ENCODE results near the gene NDST3. TPM values are rescaled to one million over a fixed set of nuclear protein-coding genes. Genes with fewer than 3 reads are reported as not detected.

NDST3 gene
- total RNA-seq, 4 donors from 2014 or later: under 0.01 TPM; not detected in 3

DNA sequence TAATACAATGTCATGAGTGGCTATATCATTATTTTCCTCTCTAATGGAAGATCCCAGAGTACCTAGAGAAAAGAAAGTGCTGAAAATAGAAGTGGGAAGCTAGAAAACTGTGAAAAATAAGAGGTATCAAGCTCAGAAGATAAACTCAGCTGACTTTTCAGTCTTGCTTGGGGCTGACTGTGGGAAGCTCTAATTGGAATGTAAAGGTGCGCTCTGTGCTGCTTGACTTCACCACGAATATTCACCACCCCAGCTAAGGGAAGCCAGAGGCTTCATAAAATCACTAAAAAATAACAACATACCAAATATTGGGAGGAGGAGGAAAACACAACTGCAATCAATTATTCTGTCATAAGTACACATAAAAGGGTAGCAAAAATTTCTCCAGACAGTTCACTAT, 25.1 kb downstream of the NDST3 start:
- 85% methylated on average over 2 of the region's 2 CpGs for WGBS
- Histone ChIP-seq H3K4me1 (no peaks in the 10 kb centered on the region), H3K27ac (replicated peaks in 1 of 4) (no peak overlapping the region), H3K27me3 (no peaks in the 10 kb centered on the region), H3K36me3 (no peaks in the 10 kb centered on the region), H3K9me3 (no peaks in the 10 kb centered on the region), H3K4me3 (no peak overlapping the region)
- DNase-seq (ENCODE audit: extremely low spot score): no peak
- TF ChIP-seq EP300 (IDR thresholded peaks at IDR 0.05): no peak
- TF ChIP-seq, protein P1, sequence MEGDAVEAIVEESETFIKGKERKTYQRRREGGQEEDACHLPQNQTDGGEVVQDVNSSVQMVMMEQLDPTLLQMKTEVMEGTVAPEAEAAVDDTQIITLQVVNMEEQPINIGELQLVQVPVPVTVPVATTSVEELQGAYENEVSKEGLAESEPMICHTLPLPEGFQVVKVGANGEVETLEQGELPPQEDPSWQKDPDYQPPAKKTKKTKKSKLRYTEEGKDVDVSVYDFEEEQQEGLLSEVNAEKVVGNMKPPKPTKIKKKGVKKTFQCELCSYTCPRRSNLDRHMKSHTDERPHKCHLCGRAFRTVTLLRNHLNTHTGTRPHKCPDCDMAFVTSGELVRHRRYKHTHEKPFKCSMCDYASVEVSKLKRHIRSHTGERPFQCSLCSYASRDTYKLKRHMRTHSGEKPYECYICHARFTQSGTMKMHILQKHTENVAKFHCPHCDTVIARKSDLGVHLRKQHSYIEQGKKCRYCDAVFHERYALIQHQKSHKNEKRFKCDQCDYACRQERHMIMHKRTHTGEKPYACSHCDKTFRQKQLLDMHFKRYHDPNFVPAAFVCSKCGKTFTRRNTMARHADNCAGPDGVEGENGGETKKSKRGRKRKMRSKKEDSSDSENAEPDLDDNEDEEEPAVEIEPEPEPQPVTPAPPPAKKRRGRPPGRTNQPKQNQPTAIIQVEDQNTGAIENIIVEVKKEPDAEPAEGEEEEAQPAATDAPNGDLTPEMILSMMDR (IDR thresholded peaks at IDR 0.05): no peak
- TF ChIP-seq POLR2A (IDR thresholded peaks at IDR 0.05; ENCODE audit: low read depth): no peak
- TF ChIP-seq POLR2AphosphoS5 (IDR thresholded peaks at IDR 0.05): no peak
- intact Hi-C loops (cut with DNase I): no loop called here

DNA sequence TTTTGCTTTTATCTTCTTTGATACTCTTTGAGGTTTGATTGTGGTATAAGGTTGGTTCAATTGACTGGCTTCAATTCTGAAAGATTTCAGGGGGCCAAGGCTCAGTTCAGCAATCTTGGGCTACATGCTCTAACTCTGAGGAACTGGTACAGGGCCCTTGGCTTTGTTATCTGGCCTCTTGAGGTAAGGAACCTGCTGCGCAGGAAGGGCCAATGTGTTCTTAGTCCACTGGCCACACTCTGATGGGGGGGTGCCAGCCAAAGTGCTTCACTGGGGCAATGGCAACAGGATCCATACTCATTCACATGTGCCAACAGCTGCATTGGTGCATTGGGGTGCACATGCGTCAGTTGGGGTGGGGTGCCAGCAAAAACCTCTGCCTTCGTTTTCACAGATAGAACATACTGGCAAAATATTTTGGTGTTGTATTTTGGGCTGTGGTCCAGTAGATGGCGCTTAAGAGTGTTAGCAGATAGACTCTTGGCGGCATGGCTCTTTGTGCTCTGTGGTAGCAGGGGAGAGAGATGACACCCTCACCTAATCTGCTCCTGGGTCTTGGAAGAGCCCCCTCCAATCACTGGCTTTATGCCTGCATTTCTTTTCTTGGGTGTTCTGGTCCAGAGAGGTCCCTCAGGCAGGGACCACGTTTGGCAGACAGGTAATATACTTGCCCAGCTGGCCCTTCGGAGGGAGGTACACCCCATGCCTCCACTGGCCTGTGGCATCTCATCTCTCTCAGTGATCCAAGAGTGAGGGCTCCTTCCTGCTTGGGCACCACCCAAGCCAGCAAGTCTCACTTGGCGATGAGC, 42.9 kb downstream of the NDST3 start:
- TF ChIP-seq POLR2AphosphoS5 (IDR thresholded peaks at IDR 0.05) (no peak), POLR2A (IDR thresholded peaks at IDR 0.05; ENCODE audit: low read depth) (no peak), EP300 (IDR thresholded peaks at IDR 0.05) (no peak)
- TF ChIP-seq, protein P1 (IDR thresholded peaks at IDR 0.05): no peak
- no peak for DNase-seq (ENCODE audit: extremely low spot score)
- intact Hi-C loops (cut with DNase I): no loop called here
- Histone ChIP-seq H3K4me1 (no peaks in the 10 kb centered on the region), H3K36me3 (no peaks in the 10 kb centered on the region), H3K27ac (replicated peaks in 1 of 4) (no peak overlapping the region), H3K9me3 (peaks cover 0 to 11% (median 2%) of the 10 kb centered on the region in 4 donors), H3K27me3 (no peaks in the 10 kb centered on the region), H3K4me3 (no peak overlapping the region)
- 78% methylated on average over 4 of the region's 8 CpGs for WGBS

DNA sequence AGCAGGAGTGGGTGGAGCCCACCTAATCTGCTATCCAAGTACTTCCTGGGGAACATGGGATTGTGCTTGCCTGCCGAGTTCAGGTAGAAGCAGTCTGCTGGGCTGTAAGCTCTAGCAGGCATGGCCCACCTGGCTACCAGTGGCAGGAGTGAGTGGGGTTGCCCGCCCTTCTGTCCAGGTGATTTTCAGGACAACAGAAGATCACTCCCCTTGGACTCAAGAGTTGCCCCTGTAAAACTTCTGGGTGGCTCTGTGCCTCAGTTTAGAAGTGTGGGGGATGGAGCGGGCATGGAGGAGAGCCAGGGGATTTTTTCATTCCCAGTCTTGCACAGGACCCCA, 43.5 kb downstream of the NDST3 start:
- Histone ChIP-seq H3K36me3 (no peaks in the 10 kb centered on the region), H3K27ac (replicated peaks in 1 of 4) (no peak overlapping the region), H3K4me1 (no peaks in the 10 kb centered on the region), H3K27me3 (no peaks in the 10 kb centered on the region), H3K4me3 (no peak overlapping the region), H3K9me3 (peaks cover 0 to 11% (median 2%) of the 10 kb centered on the region in 4 donors)
- intact Hi-C loops (cut with DNase I): no loop called here
- DNase-seq (ENCODE audit: extremely low spot score): no peak
- TF ChIP-seq, protein P1 (IDR thresholded peaks at IDR 0.05): no peak
- TF ChIP-seq EP300 (IDR thresholded peaks at IDR 0.05): no peak
- no peak for TF ChIP-seq POLR2A (IDR thresholded peaks at IDR 0.05; ENCODE audit: low read depth)
- TF ChIP-seq POLR2AphosphoS5 (IDR thresholded peaks at IDR 0.05): no peak
- WGBS: 94% methylated on average over 3 of the region's 3 CpGs

DNA sequence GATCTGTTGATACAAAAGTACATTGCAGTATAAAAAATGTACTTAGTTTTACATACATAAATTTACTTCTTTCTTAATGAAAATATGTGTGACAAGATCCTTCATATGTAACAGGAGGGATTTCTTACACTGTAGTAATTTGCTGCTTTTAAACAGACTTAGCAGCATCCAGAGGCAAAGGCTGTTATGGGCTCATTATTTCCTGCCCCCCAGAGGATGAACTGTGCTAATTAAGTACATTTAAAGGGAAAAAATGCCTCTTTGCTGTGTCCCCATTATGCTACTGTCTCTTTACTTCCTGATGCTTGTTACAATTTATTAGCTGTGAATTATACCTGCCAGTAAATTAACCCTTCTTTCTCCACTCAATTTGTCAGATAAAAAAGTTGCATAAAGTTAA, 47.1 kb downstream of the NDST3 start:
- H3K27me3 ChIP-seq: no peaks in the 10 kb centered on the region
- TF ChIP-seq, protein P1 (IDR thresholded peaks at IDR 0.05): no peak
- TF ChIP-seq EP300 (IDR thresholded peaks at IDR 0.05) (no peak), POLR2AphosphoS5 (IDR thresholded peaks at IDR 0.05) (no peak), POLR2A (IDR thresholded peaks at IDR 0.05; ENCODE audit: low read depth) (no peak)
- no peak overlapping the region for H3K27ac ChIP-seq (replicated peaks in 1 of 4)
- no peak for DNase-seq (ENCODE audit: extremely low spot score)
- H3K36me3 ChIP-seq: no peaks in the 10 kb centered on the region
- no peak overlapping the region for H3K4me3 ChIP-seq
- H3K9me3 ChIP-seq: peaks cover 0 to 11% (median 0%) of the 10 kb centered on the region in 4 donors
- intact Hi-C loops (cut with DNase I): no loop called here
- no peaks in the 10 kb centered on the region for H3K4me1 ChIP-seq

DNA sequence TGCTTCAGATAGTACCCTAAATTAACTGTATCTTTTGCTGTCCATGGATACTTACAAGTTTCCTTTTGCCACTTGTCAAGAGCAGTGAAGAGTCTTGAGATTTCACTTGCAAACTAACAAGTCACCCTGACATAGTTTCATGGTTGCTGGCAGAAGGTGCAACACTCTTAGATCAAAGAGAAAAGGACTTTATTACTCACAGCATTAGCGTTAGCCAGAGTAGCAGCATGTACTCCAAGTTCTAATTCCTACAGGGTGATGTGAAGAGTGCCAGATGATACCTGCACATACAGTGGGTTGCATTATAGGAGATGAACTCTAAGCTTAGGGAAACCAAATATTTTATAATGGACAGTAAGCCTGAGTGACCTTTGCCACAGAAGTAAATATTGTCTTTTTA, 47.9 kb downstream of the NDST3 start:
- H3K36me3 ChIP-seq: no peaks in the 10 kb centered on the region
- no peak overlapping the region for H3K4me3 ChIP-seq
- intact Hi-C loops (cut with DNase I): no loop called here
- no peak for DNase-seq (ENCODE audit: extremely low spot score)
- H3K27ac ChIP-seq (replicated peaks in 1 of 4): no peak overlapping the region
- H3K4me1 ChIP-seq: no peaks in the 10 kb centered on the region
- peaks cover 0 to 5% (median 0%) of the 10 kb centered on the region in 4 donors for H3K9me3 ChIP-seq
- H3K27me3 ChIP-seq: no peaks in the 10 kb centered on the region
- WGBS: 77% methylated on average over 1 of the region's 1 CpG
- no peak for TF ChIP-seq POLR2A (IDR thresholded peaks at IDR 0.05; ENCODE audit: low read depth)
- TF ChIP-seq POLR2AphosphoS5 (IDR thresholded peaks at IDR 0.05): no peak
- TF ChIP-seq EP300 (IDR thresholded peaks at IDR 0.05): no peak
- TF ChIP-seq, protein P1 (IDR thresholded peaks at IDR 0.05): no peak

All from esophagus muscularis mucosa (tissue), 4 donors.